IMR-90 (cell line): ENCODE data around the gene ZNF669. TPM values are rescaled to one million over a fixed set of nuclear protein-coding genes. Genes with fewer than 3 reads are reported as not detected.
"Not testable (repeated sequence)": the region's sequence is repeated elsewhere in the genome, so short reads cannot be mapped to it uniquely, and the experiment has no call there.

Experiments used
- ATAC-seq: fragments of 200-7000 bp; cut with Tn5 transposase; 2 replicates; pipeline ENCODE4 v1.9.1; 2020; ENCODE audit warnings: low read depth, mild to moderate bottlenecking, moderate library complexity
- BruUV-seq: library from RNA; stranded (reverse); fragments of 400-500 nt; replicated peaks from 2 replicates; lab custom pipeline; 2021; lab: Mats Ljungman, UMichigan
- CTCF ChIA-PET: fragments of 300-600 bp; formaldehyde crosslinking; extraction: SDS; loops from one replicate; lab custom pipeline; 2021; ENCODE audit warnings: antibody characterized with exemption; lab: Yijun Ruan, JAX
- POLR2A ChIA-PET: fragments of 300-600 bp; sonication (Branson Sonifier 250); formaldehyde crosslinking; loops from one replicate; lab custom pipeline; 2022; ENCODE audit warnings: antibody characterized with exemption; ENCODE audit not compliant: unreplicated experiment; lab: Charles Lee
- DNase-seq: peaks from one replicate; pipeline ENCODE4 v3.0.0; 2013
- H2AFZ ChIP-seq: replicated peaks from 2 replicates; pipeline ENCODE3; 2013; ENCODE audit warnings: low read length, mild to moderate bottlenecking; ENCODE audit not compliant: poor library complexity
- H2AK5ac ChIP-seq: 2 replicates; pipeline ENCODE4 v1.6.1; 2013; ENCODE audit warnings: low read depth, low read length, inconsistent platforms
- H2AK9ac ChIP-seq: replicated peaks from 2 replicates; pipeline ENCODE3; 2013; ENCODE audit warnings: mild to moderate bottlenecking, low read depth, low read length, moderate library complexity; ENCODE audit not compliant: poor library complexity
- H2BK120ac ChIP-seq: 2 replicates; pipeline ENCODE4 v1.6.1; 2013; ENCODE audit warnings: low read depth, low read length, inconsistent platforms
- H2BK15ac ChIP-seq: 3 replicates; pipeline ENCODE4 v1.6.1; 2013; ENCODE audit warnings: low read depth, low read length, inconsistent platforms
- H2BK20ac ChIP-seq: 2 replicates; pipeline ENCODE4 v1.6.1; 2013; ENCODE audit warnings: low read depth, mild to moderate bottlenecking, inconsistent platforms, low read length, moderate library complexity
- H2BK5ac ChIP-seq: 2 replicates; pipeline ENCODE4 v1.6.1; 2013; ENCODE audit warnings: mild to moderate bottlenecking, low read depth, low read length, inconsistent platforms; ENCODE audit not compliant: poor library complexity, severe bottlenecking
- H3K14ac ChIP-seq: replicated peaks from 2 replicates; pipeline ENCODE4 v1.6.1; 2013; ENCODE audit warnings: low read depth, low read length, inconsistent platforms
- H3K18ac ChIP-seq: 2 replicates; pipeline ENCODE4 v1.6.1; 2013; ENCODE audit warnings: low read depth, low read length, control low read depth
- H3K23ac ChIP-seq: 2 replicates; pipeline ENCODE4 v1.6.1; 2013; ENCODE audit warnings: low read depth, low read length, inconsistent platforms
- H3K27ac ChIP-seq: 2 replicates; pipeline ENCODE4 v1.5.1; 2013; ENCODE audit warnings: mild to moderate bottlenecking, control low read depth, low read length; ENCODE audit not compliant: insufficient read depth
- H3K27me3 ChIP-seq: 2 replicates; pipeline ENCODE4 v1.6.1; 2013; ENCODE audit warnings: low read length; ENCODE audit not compliant: control insufficient read depth, insufficient read depth
- H3K36me3 ChIP-seq: 2 replicates; pipeline ENCODE4 v1.6.1; 2013; ENCODE audit warnings: low read length, mixed read lengths; ENCODE audit not compliant: control insufficient read depth, insufficient read depth
- H3K4ac ChIP-seq: 2 replicates; pipeline ENCODE4 v1.6.1; 2013; ENCODE audit warnings: low read depth, low read length, inconsistent platforms
- H3K4me1 ChIP-seq: 2 replicates; pipeline ENCODE4 v1.6.1; 2013; ENCODE audit warnings: low read length, mixed read lengths; ENCODE audit not compliant: control insufficient read depth, insufficient read depth
- H3K4me2 ChIP-seq: 2 replicates; pipeline ENCODE4 v1.6.1; 2013; ENCODE audit warnings: low read depth, mild to moderate bottlenecking, control low read depth, low read length, moderate library complexity
- H3K4me3 ChIP-seq: 2 replicates; pipeline ENCODE4 v1.5.1; 2013; ENCODE audit warnings: low read depth, mild to moderate bottlenecking, control low read depth, low read length, moderate library complexity; ENCODE audit not compliant: insufficient read depth
- H3K56ac ChIP-seq: 2 replicates; pipeline ENCODE4 v1.6.1; 2013; ENCODE audit warnings: low read length, inconsistent platforms; ENCODE audit not compliant: insufficient read depth; ENCODE audit errors: extremely low read depth
- H3K79me1 ChIP-seq, 2 experiments: 2 replicates each; pipeline ENCODE4 v1.6.1; 2013; ENCODE audit warnings: low read length in 2 of 2, inconsistent platforms in 1 of 2, low read depth in 1 of 2
- H3K9ac ChIP-seq: 2 replicates; pipeline ENCODE4 v1.6.1; 2013; ENCODE audit warnings: low read depth, low read length, control low read depth
- H3K9me1 ChIP-seq: 2 replicates; pipeline ENCODE4 v1.6.1; 2013; ENCODE audit warnings: low read length, inconsistent platforms; ENCODE audit not compliant: insufficient read depth
- H3K9me3 ChIP-seq: 2 replicates; pipeline ENCODE4 v1.6.1; 2013; ENCODE audit warnings: low read length; ENCODE audit not compliant: control insufficient read depth, insufficient read depth
- H4K20me1 ChIP-seq: 2 replicates; pipeline ENCODE4 v1.6.1; 2013; ENCODE audit warnings: low read length, inconsistent platforms; ENCODE audit not compliant: insufficient read depth
- H4K5ac ChIP-seq: 2 replicates; pipeline ENCODE4 v1.6.1; 2013; ENCODE audit warnings: mild to moderate bottlenecking, low read depth, low read length, control low read depth
- H4K8ac ChIP-seq, 2 experiments: 2 replicates each; pipeline ENCODE4 v1.6.1; 2013; ENCODE audit warnings: low read depth in 2 of 2, low read length in 2 of 2, control low read depth in 1 of 2, inconsistent platforms in 1 of 2
- H4K91ac ChIP-seq: 2 replicates; pipeline ENCODE4 v1.6.1; 2013; ENCODE audit warnings: low read depth, low read length, inconsistent platforms; ENCODE audit not compliant: insufficient read depth
- BHLHE40 ChIP-seq: fragments of 150-350 bp; IDR thresholded peaks from 2 replicates; pipeline ENCODE4 v1.6.1; 2016; ENCODE audit warnings: mild to moderate bottlenecking, low read depth, low read length
- CTCF ChIP-seq: conservative IDR thresholded peaks from 2 replicates; pipeline ENCODE4 v1.5.1; 2012; ENCODE audit warnings: mild to moderate bottlenecking, low read depth, low read length, improper control_type of control experiment
- MAFK ChIP-seq: IDR thresholded peaks from 2 replicates; pipeline ENCODE4 v1.6.1; 2012; ENCODE audit warnings: low read depth, low read length, improper control_type of control experiment
- MXI1 ChIP-seq: IDR thresholded peaks from 2 replicates; pipeline ENCODE4 v1.6.1; 2012; ENCODE audit warnings: low read depth, mild to moderate bottlenecking, low read length, moderate library complexity, borderline replicate concordance
- POLR2A ChIP-seq: IDR thresholded peaks from 2 replicates; pipeline ENCODE4 v1.6.1; 2012; ENCODE audit warnings: mild to moderate bottlenecking, low read depth, low read length
- RAD21 ChIP-seq: IDR thresholded peaks from 2 replicates; pipeline ENCODE4 v1.6.1; 2012; ENCODE audit warnings: low read length, improper control_type of control experiment
- RCOR1 ChIP-seq: IDR thresholded peaks from 2 replicates; pipeline ENCODE4 v1.6.1; 2012; ENCODE audit warnings: mild to moderate bottlenecking, low read length, improper control_type of control experiment; ENCODE audit not compliant: insufficient replicate concordance
- RFX5 ChIP-seq: IDR thresholded peaks from 2 replicates; pipeline ENCODE4 v1.8.0; 2012; ENCODE audit warnings: low read depth, mild to moderate bottlenecking, low read length, moderate library complexity
- WGBS, 2 experiments: methylation state at CpG; one replicate each; pipeline versions ENCODE4 v1.1.5 to v1.1.7; 2013; ENCODE audit warnings: missing lambda C conversion rate in 2 of 2; ENCODE audit not compliant: insufficient read length in 1 of 2; ENCODE audit errors: extremely low coverage in 2 of 2; 5-methylcytosine and 5-hydroxymethylcytosine counted together
- dilution Hi-C: fragments of 300-500 bp; cut with HindIII; formaldehyde crosslinking; loops from one replicate; pipeline ENCODE4 v1.14.3; 2018; ENCODE audit warnings: low sequenced_read_pairs; ENCODE audit not compliant: unreplicated experiment
- in situ Hi-C: fragments of 300-500 bp; cut with MboI; formaldehyde crosslinking; loops from 3 replicates; pipeline ENCODE4 v1.14.3; 2019; ENCODE audit warnings: low sequenced_read_pairs, inconsistent platforms, mixed read lengths
- intact Hi-C: fragments of 100-400 bp; cut with micrococcal nuclease; formaldehyde crosslinking; loops from 2 replicates; pipeline ENCODE4 v1.10.0; 2022
- polyA plus RNA-seq, 3 experiments: library from polyadenylated mRNA; depleted of rRNA; stranded (reverse); fragments of >200 nt; gene quantifications; 2 replicates each; pipeline ENCODE4 v1.2.3, GENCODE V29; 2012; ENCODE audit warnings: low replicate concordance in 1 of 3
- total RNA-seq: library from RNA; depleted of rRNA; stranded (reverse); fragments of >200 nt; gene quantifications from 2 replicates; pipeline ENCODE4 v1.2.3, GENCODE V29; 2012

The ZNF669 gene
- total and polyA plus RNA-seq, 2 of the 4 experiments (the other 2 are of a cell fraction), result 3.8 to 10.8 TPM

DNA sequence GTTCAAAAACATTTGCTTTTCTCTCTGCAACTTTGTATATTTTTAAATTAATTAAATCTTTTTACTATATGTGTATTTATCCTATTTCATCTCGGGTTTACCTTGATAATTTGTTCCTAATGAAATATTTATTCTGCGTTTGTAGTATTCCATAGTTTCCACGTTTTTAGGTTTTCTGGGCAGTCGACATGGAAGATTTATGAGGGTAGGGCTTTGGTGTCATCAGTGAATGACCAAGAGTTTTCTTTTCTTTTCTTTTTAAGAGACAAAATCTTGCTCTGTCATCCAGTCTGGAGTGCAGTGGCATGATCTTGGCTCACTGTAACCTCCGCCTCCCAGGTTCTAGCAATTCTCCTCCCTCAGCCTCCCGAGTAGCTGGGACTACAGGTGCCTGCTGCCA, 17.2 kb upstream of the ZNF669 start:
- no peak for ATAC-seq
- dilution Hi-C loops, result no loop called here
- WGBS, 2 experiments, result no CpG with 5 or more reads among the region's 6 CpGs

DNA sequence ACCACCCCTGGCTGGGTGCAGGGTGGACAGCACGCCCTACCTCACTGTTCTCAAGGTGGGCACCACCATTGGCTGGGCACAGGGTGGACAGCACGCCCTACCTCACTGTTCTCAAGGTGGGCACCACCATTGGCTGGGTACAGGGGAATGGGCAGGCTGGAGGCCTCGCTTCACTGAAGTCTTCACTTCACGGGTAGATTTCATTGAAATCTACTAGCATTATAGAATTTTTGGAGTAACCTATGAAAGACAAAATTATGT, 16.2 kb upstream of the ZNF669 start:
- POLR2A ChIA-PET, H3K4me1 ChIP-seq, H2BK5ac ChIP-seq, BruUV-seq, H3K36me3 ChIP-seq, H3K56ac ChIP-seq, H4K20me1 ChIP-seq, H3K79me1 ChIP-seq, H3K4ac ChIP-seq, H2AK5ac ChIP-seq, H3K14ac ChIP-seq, DNase-seq, H3K9ac ChIP-seq, H4K5ac ChIP-seq, in situ Hi-C loops, H2AFZ ChIP-seq, H3K4me2 ChIP-seq, H3K27me3 ChIP-seq, H4K91ac ChIP-seq, H4K8ac ChIP-seq, H3K9me1 ChIP-seq, intact Hi-C loops, H2BK120ac ChIP-seq, H3K9me3 ChIP-seq, H2BK20ac ChIP-seq, H2BK15ac ChIP-seq, H3K27ac ChIP-seq, ATAC-seq, H3K23ac ChIP-seq, H2AK9ac ChIP-seq, H3K18ac ChIP-seq, dilution Hi-C loops, H3K4me3 ChIP-seq, CTCF ChIA-PET: not testable (repeated sequence)
- 100% methylated on average over 1 of the region's 4 CpGs; no CpG with 5 or more reads in 1 of the 2 experiments for WGBS, 2 experiments

More for the DNA sequence above, 17.2 kb upstream of the ZNF669 start:
- POLR2A ChIA-PET, result no interaction called here
- no peak overlapping the region for H4K5ac ChIP-seq
- DNase-seq, result no peak
- TF ChIP-seq MXI1 (no peak), RCOR1 (no peak), RFX5 (no peak), MAFK (no peak), POLR2A (no peak), BHLHE40 (no peak), CTCF (no peak), RAD21 (no peak)
- no peaks in the 10 kb centered on the region for H3K36me3 ChIP-seq
- H3K56ac ChIP-seq, result no peak overlapping the region
- H3K14ac ChIP-seq, result no peak overlapping the region
- no peaks in the 10 kb centered on the region for H4K20me1 ChIP-seq
- CTCF ChIA-PET, result no interaction called here
- H3K79me1 ChIP-seq, result no peaks in the 10 kb centered on the region
- H3K4me3 ChIP-seq, result no peak overlapping the region
- no peak overlapping the region for H3K18ac ChIP-seq
- no peak overlapping the region for H2BK5ac ChIP-seq
- no peaks in the 10 kb centered on the region for H3K9me3 ChIP-seq
- H3K9ac ChIP-seq, result no peak overlapping the region
- no peak overlapping the region for H3K4ac ChIP-seq
- H2BK20ac ChIP-seq, result no peak overlapping the region
- no peaks in the 10 kb centered on the region for H3K27me3 ChIP-seq
- no peak overlapping the region for H2BK120ac ChIP-seq
- no peak overlapping the region for H2BK15ac ChIP-seq
- in situ Hi-C loops (no loop called here), intact Hi-C loops (no loop called here)
- no peak overlapping the region for H3K23ac ChIP-seq
- no peak overlapping the region for H3K4me2 ChIP-seq
- no peak overlapping the region for H3K27ac ChIP-seq
- no peak overlapping the region for H2AK9ac ChIP-seq
- no peak overlapping the region for H4K8ac ChIP-seq
- no peaks in the 10 kb centered on the region for H3K4me1 ChIP-seq
- BruUV-seq, result no TSS peak
- no peak overlapping the region for H2AK5ac ChIP-seq
- no peak overlapping the region for H2AFZ ChIP-seq
- no peak overlapping the region for H4K91ac ChIP-seq
- H3K9me1 ChIP-seq, result no peaks in the 10 kb centered on the region
